ENCODE results near the gene ZYG11B.
"Not testable (repeated sequence)": the region's sequence is repeated elsewhere in the genome, so short reads cannot be mapped to it uniquely, and the experiment has no call there.

Gene ZYG11B

GRCh38 chr1:52707927-52708655 lies 18.2 kb upstream of the ZYG11B start:
- TF ChIP-seq CTCF (IDR thresholded peaks at IDR 0.05; ENCODE audit: insufficient read depth, low read depth, low read length, missing control alignments): no peak
- H3K4me3 ChIP-seq (ENCODE audit: low read length): no peak overlapping the region
- no peak for DNase-seq (ENCODE audit: low read depth)

GRCh38 chr1:52709016-52709415 lies 17.2 kb upstream of the ZYG11B start:
- H3K4me3 ChIP-seq (ENCODE audit: low read length): no peak overlapping the region
- DNase-seq (ENCODE audit: low read depth): no peak
- TF ChIP-seq CTCF (IDR thresholded peaks at IDR 0.05; ENCODE audit: insufficient read depth, low read depth, low read length, missing control alignments): no peak

GRCh38 chr1:52713590-52713989 lies 12.7 kb upstream of the ZYG11B start:
- no peak for TF ChIP-seq CTCF (IDR thresholded peaks at IDR 0.05; ENCODE audit: insufficient read depth, low read depth, low read length, missing control alignments)
- H3K4me3 ChIP-seq (ENCODE audit: low read length): no peak overlapping the region
- DNase-seq (ENCODE audit: low read depth): no peak

GRCh38 chr1:52715296-52715695 lies 11.0 kb upstream of the ZYG11B start:
- not testable (repeated sequence) for H3K4me3 ChIP-seq (ENCODE audit: low read length); DNase-seq (ENCODE audit: low read depth)

GRCh38 chr1:52723260-52723659 lies 3.0 kb upstream of the ZYG11B start:
- TF ChIP-seq CTCF (IDR thresholded peaks at IDR 0.05; ENCODE audit: insufficient read depth, low read depth, low read length, missing control alignments): no peak
- no peak for DNase-seq (ENCODE audit: low read depth)
- no peak overlapping the region for H3K4me3 ChIP-seq (ENCODE audit: low read length)

- TF ChIP-seq CTCF (IDR thresholded peaks at IDR 0.05; ENCODE audit: insufficient read depth, low read depth, low read length, missing control alignments): no peak
- peak overlapping the region; percentile 79 for H3K4me3 ChIP-seq (ENCODE audit: low read length)
- no peak for DNase-seq (ENCODE audit: low read depth)
Measured at GRCh38 chr1:52725903-52726264, 369 bp upstream of the ZYG11B start.

GRCh38 chr1:52727114-52727586 lies 897 bp downstream of the ZYG11B start:
- DNase-seq (ENCODE audit: low read depth): peak; percentile 12
- peak overlapping the region; percentile 79 for H3K4me3 ChIP-seq (ENCODE audit: low read length)
- TF ChIP-seq CTCF (IDR thresholded peaks at IDR 0.05; ENCODE audit: insufficient read depth, low read depth, low read length, missing control alignments): no peak

All from epithelial cell of esophagus (primary cell).